ACHN (cell line): ENCODE measurements around the gene CRX.

ENCODE experiments used
- DNase-seq: peaks from one replicate; pipeline ENCODE4 v3.0.0-alpha.2; 2015
- in situ Hi-C: cut with HindIII; loops from 2 replicates; pipeline ENCODE4 v1.10.0; 2017; ENCODE audit warnings: low sequenced_read_pairs, low pct_ligation_motif_present, low pct_unique_long_range_greater_than_20kb

CRX gene

DNA sequence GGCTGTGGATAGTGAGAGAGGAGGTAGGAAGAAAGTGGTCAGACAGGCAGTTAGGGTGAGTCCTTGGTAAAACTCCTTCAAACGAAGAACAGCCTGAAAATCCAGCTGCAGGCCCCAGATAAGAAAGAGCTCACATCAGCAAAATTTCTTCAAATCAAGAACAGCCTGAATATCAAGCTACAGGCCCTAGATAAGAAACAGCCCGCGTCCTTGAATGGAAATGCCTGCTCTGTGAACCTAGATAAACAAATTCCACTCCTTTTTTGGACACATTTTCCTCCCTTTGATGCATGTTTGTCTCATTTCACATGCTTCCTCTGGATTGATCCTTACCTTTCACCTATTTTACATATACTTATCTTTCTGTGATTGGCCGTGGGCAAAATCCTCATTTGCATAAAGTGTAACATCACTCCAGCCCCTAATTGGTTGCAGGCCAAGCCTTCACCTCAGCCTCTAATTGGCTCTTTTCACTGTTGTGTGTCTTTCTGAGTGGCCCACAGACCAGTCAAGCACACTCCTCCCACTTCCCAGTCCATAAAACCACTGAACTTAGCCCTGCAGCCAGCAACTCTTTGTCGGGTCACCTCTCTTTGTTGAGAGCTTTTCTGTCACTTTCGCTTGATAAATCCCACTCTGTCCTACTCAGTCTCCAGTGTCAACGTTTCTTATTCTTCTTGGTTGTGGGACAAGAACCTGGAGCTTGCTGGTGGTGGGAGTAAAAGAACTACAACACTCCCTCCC, 70.4 kb downstream of the CRX start:
- DNase-seq: no peak
- in situ Hi-C loops: no loop called here
